Thoracic aorta (tissue), 2 donors: ENCODE results near the gene ALPK1. TPM values are rescaled to one million over a fixed set of nuclear protein-coding genes. Genes with fewer than 3 reads are reported as not detected.

Source experiments
- ATAC-seq: fragments of 150-250 bp; one replicate; pipeline ENCODE4 v1.8.0; 2017; ENCODE audit warnings: low read depth; ENCODE audit not compliant: insufficient number of reproducible peaks, low FRiP score
- DNase-seq: peaks from one replicate; pipeline ENCODE4 v3.0.0-alpha.2; 2020; ENCODE audit warnings: low spot score
- H3K27ac ChIP-seq, 2 donors: fragments of 200-600 bp; sonication (generic); 1 replicate in 1 of 2; 2 replicates in 1 of 2; pipeline ENCODE4 v1.5.1; 2016; ENCODE audit warnings: mild to moderate bottlenecking in 2 of 2, moderate library complexity in 2 of 2
- H3K27me3 ChIP-seq: fragments of 200-600 bp; sonication (generic); replicated peaks from 2 replicates; pipeline ENCODE4 v1.6.0; 2016; ENCODE audit warnings: mild to moderate bottlenecking; ENCODE audit not compliant: insufficient read depth
- H3K36me3 ChIP-seq: fragments of 200-600 bp; sonication (generic); one replicate; pipeline ENCODE4 v1.5.1; 2016
- H3K4me1 ChIP-seq, 2 donors: fragments of 200-600 bp; sonication (generic); 1 replicate in 1 of 2; 2 replicates in 1 of 2; pipeline versions ENCODE4 v1.5.1 to v1.6.0; 2016; ENCODE audit warnings: low read depth in 2 of 2, mild to moderate bottlenecking in 1 of 2; ENCODE audit not compliant: control insufficient read depth in 1 of 2
- H3K4me3 ChIP-seq: fragments of 200-600 bp; sonication (generic); 2 replicates; pipeline ENCODE4 v1.5.1; 2016; ENCODE audit warnings: mild to moderate bottlenecking
- H3K9me3 ChIP-seq: fragments of 200-600 bp; sonication (generic); 2 replicates; pipeline ENCODE4 v1.5.1; 2016
- total RNA-seq, 2 donors: library from RNA; depleted of rRNA; stranded (reverse); fragments of >200 nt; gene quantifications; one replicate each; pipeline versions ENCODE4 v1.1.0 to v1.2.3, GENCODE V29; 2016
- TF ChIP-seq, protein P1 (sequence below): fragments of 200-600 bp; sonication (generic); IDR thresholded peaks from one replicate; pipeline ENCODE4 v1.5.1; 2019; ENCODE audit warnings: antibody characterized with exemption

Gene ALPK1
- total RNA-seq, 2 donors from 2014 or later, result 20.0 to 63.4 TPM

DNA sequence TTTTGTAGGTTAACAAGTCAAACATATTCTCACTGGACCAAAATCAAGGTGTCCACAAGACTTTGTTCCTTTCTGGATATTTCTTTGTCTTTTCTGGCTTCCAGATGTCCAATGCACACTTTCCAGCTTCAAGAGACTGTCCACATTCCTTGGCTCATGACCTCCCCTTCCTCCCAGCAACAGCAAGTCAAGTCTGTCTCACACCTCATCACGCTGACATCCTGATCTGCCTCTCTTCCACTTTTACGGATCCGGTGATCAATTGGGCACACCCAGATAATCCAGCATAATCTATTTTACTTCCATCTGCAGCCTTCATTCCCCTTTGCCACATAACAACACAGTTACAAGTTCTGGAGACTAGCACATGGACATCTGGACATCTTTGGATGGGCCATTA, 21.1 kb upstream of the ALPK1 start:
- TF ChIP-seq, protein P1, sequence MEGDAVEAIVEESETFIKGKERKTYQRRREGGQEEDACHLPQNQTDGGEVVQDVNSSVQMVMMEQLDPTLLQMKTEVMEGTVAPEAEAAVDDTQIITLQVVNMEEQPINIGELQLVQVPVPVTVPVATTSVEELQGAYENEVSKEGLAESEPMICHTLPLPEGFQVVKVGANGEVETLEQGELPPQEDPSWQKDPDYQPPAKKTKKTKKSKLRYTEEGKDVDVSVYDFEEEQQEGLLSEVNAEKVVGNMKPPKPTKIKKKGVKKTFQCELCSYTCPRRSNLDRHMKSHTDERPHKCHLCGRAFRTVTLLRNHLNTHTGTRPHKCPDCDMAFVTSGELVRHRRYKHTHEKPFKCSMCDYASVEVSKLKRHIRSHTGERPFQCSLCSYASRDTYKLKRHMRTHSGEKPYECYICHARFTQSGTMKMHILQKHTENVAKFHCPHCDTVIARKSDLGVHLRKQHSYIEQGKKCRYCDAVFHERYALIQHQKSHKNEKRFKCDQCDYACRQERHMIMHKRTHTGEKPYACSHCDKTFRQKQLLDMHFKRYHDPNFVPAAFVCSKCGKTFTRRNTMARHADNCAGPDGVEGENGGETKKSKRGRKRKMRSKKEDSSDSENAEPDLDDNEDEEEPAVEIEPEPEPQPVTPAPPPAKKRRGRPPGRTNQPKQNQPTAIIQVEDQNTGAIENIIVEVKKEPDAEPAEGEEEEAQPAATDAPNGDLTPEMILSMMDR, result no peak
- Histone ChIP-seq H3K27ac (no peak overlapping the region), H3K9me3 (no peaks in the 10 kb centered on the region), H3K36me3 (peaks cover 5% of the 10 kb centered on the region), H3K27me3 (no peaks in the 10 kb centered on the region), H3K4me1 (peaks cover 4 to 19% of the 10 kb centered on the region in 2 donors), H3K4me3 (no peak overlapping the region)
- ATAC-seq, result no peak
- DNase-seq, result no peak

DNA sequence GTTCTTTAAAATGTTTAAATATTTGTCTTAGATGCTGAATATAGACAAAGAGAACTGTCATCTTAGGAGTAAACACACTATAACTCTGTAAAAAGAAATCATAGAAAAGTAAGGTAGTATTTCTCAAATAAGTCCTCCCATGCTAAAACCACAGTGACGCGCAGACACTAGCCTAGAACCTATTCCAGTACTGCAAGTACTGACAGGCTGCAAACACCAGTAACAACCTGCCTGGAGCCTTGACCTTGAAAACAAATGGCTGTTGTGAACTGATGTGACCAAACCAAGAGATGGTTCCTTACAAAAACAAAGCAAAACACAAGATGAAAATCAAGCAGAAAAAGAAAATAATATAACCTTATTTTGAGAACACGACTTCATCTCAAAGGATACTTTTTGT, 19.9 kb upstream of the ALPK1 start:
- TF ChIP-seq, protein P1, result no peak

DNA sequence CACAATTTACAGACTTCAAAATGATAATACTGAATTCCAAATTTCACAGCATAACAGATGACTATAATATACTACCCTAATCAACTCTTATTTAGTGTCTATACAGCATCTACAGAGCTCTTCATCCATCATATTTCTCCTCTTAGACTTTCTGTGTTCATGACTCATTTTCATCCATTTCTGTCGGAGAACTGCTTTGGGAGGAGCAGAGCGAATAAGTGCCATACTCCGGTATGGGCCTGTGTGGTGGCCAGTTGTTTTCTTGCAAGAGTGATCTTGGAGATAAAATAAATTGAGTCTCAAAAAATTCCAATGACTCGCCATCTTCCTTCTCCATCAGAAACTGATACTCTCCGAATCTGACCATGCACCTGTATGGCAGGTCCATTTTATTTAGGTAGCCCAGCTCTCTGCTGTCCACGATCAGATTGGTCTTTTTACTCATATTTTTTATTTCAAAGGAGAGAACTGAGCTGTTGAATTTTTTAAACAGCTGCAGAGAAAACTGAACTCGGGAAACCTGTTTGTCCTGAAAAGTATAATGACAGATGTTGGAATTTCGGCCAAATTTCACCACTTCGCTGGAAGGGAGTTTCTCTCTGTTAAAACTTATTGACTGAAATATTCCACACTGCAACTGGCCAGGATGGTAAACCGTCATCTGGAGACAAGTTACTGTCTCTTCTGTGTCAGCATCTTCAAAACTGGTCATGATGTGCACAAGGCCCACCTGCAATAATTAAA, 19.3 kb upstream of the ALPK1 start:
- Histone ChIP-seq H3K27me3 (no peaks in the 10 kb centered on the region), H3K36me3 (peaks cover 5% of the 10 kb centered on the region), H3K4me3 (no peak overlapping the region), H3K27ac (no peak overlapping the region), H3K9me3 (no peaks in the 10 kb centered on the region), H3K4me1 (peaks cover 4 to 19% of the 10 kb centered on the region in 2 donors)
- ATAC-seq (no peak), DNase-seq (no peak)
- TF ChIP-seq, protein P1, result no peak

More for the DNA sequence above, 19.9 kb upstream of the ALPK1 start:
- Histone ChIP-seq H3K27me3 (no peaks in the 10 kb centered on the region), H3K4me3 (no peak overlapping the region), H3K4me1 (peaks cover 4 to 19% of the 10 kb centered on the region in 2 donors), H3K36me3 (peaks cover 5% of the 10 kb centered on the region), H3K9me3 (no peaks in the 10 kb centered on the region), H3K27ac (no peak overlapping the region)
- DNase-seq (no peak), ATAC-seq (no peak)

DNA sequence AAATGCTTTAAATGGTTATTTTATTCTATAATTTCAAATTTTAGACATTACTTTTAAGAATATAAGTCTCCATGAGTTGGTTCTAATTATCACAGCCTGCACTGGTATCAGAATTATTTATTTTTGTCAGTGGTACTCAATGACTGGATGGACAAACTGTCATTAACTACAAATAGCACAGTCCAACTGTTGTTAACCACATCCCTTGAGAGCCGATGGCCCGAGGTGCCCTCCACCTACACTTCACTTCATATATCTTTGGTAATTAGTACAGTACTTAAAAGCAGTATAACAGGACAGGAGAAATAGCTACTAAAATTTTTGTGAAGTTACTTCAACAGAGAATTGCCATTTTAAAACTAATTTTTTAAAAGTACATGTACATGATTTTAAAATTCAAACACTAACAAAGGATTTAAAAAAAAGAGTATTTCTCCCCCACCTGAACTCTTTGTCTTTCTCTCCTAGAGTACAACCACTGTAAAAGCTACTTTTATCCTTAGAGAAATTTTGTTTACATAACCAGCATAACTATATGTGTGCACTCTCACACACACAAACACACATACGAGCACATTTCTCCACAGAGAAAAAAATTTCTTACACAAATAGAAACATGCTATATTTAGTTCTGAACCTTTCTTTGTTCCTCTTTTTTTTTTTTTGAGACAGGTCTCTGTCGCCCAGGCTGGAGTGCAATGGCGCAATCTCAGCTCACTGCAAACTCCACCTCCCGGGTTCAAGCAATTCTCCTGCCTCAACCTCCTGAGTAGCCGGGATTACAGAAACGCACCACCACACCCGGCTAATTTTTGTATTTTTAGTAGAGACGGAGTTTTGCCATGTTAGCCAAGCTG, 17.9 kb upstream of the ALPK1 start:
- no peak overlapping the region for H3K27ac ChIP-seq
- no peak overlapping the region for H3K4me3 ChIP-seq
- ATAC-seq, result no peak

More for the DNA sequence above, 17.9 kb upstream of the ALPK1 start:
- DNase-seq, result no peak
- H3K9me3 ChIP-seq, result no peaks in the 10 kb centered on the region
- TF ChIP-seq, protein P1, result no peak
- peaks cover 5 to 31% of the 10 kb centered on the region in 2 donors for H3K4me1 ChIP-seq
- H3K36me3 ChIP-seq, result peaks cover 5% of the 10 kb centered on the region
- no peaks in the 10 kb centered on the region for H3K27me3 ChIP-seq
